ENCODE data around the gene ALG8.
"Not testable (repeated sequence)": the region's sequence is repeated elsewhere in the genome, so short reads cannot be mapped to it uniquely, and the experiment has no call there.

ALG8 gene

GRCh38 chr11:78080818-78081495 is 58.5 kb downstream of the ALG8 start:
- no peak overlapping the region for H3K4me3 ChIP-seq (ENCODE audit: low read depth, low read length)
- TF ChIP-seq CTCF (IDR thresholded peaks at IDR 0.05; ENCODE audit: low read depth, low read length, missing control alignments), result no peak
- peak; percentile 9 for DNase-seq (ENCODE audit: low read depth)
- in situ Hi-C loops (cut with HindIII; ENCODE audit: low sequenced_read_pairs), result no loop called here

- in situ Hi-C loops (cut with HindIII; ENCODE audit: low sequenced_read_pairs), result no loop called here
- H3K4me3 ChIP-seq (ENCODE audit: low read depth, low read length), result peak overlapping the region; percentile 73
- no peak for TF ChIP-seq CTCF (IDR thresholded peaks at IDR 0.05; ENCODE audit: low read depth, low read length, missing control alignments)
- DNase-seq (ENCODE audit: low read depth), result no peak
Observed at GRCh38 chr11:78080084-78080817, 59.2 kb downstream of the ALG8 start.

- TF ChIP-seq CTCF (IDR thresholded peaks at IDR 0.05; ENCODE audit: low read depth, low read length, missing control alignments), result no peak
- peak; percentile 62 for DNase-seq (ENCODE audit: low read depth)
- peak within 1 kb of the TSS; percentile 73 for H3K4me3 ChIP-seq (ENCODE audit: low read depth, low read length)
- in situ Hi-C loops (cut with HindIII; ENCODE audit: low sequenced_read_pairs), result no loop called here
Observed at GRCh38 chr11:78079232-78080083, 60.0 kb downstream of the ALG8 start, which contains the start of gene NDUFC2. Gene NDUFC2 (minus strand): TSS chr11:78079862. CDS start chr11:78079744, 118 bp downstream.

- peak overlapping the region; percentile 73 for H3K4me3 ChIP-seq (ENCODE audit: low read depth, low read length)
- in situ Hi-C loops (cut with HindIII; ENCODE audit: low sequenced_read_pairs), result no loop called here
- DNase-seq (ENCODE audit: low read depth), result no peak
- no peak for TF ChIP-seq CTCF (IDR thresholded peaks at IDR 0.05; ENCODE audit: low read depth, low read length, missing control alignments)
Observed at GRCh38 chr11:78078218-78079167, 60.9 kb downstream of the ALG8 start.

GRCh38 chr11:78077592-78077991 is 61.8 kb downstream of the ALG8 start:
- DNase-seq (ENCODE audit: low read depth); in situ Hi-C loops (cut with HindIII; ENCODE audit: low sequenced_read_pairs): not testable (repeated sequence)
- H3K4me3 ChIP-seq (ENCODE audit: low read depth, low read length), result peak overlapping the region; percentile 73

- in situ Hi-C loops (cut with HindIII; ENCODE audit: low sequenced_read_pairs), result no loop called here
- TF ChIP-seq CTCF (IDR thresholded peaks at IDR 0.05; ENCODE audit: low read depth, low read length, missing control alignments), result no peak
- no peak for DNase-seq (ENCODE audit: low read depth)
- no peak overlapping the region for H3K4me3 ChIP-seq (ENCODE audit: low read depth, low read length)
Observed at GRCh38 chr11:78076733-78077403, 62.6 kb downstream of the ALG8 start.
